ENCODE data around the gene SSR4.
"Not testable (repeated sequence)": the region's sequence is repeated elsewhere in the genome, so short reads cannot be mapped to it uniquely, and the experiment has no call there.

Gene SSR4

DNA sequence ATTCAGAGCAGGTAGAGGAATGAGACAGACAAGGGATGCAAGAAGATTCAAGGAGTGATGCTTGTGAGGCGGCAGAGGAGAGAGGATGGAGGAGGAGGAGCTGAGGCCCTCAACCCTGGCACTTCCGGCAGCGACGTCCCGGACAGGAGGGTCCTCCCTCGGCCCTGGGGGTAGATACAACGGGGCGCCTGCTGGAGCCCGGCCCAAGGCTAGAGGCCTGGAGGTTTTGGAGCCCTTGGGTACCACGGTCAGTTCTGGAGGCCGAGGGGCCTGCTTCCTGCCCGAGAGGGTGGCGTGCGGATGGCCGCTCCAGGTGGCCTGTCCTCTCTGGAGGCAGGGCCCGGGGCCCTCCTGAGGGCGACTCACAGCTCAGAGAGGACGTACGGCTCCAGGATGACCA is 13.5 kb downstream of the SSR4 start:
- no peak for DNase-seq

DNA sequence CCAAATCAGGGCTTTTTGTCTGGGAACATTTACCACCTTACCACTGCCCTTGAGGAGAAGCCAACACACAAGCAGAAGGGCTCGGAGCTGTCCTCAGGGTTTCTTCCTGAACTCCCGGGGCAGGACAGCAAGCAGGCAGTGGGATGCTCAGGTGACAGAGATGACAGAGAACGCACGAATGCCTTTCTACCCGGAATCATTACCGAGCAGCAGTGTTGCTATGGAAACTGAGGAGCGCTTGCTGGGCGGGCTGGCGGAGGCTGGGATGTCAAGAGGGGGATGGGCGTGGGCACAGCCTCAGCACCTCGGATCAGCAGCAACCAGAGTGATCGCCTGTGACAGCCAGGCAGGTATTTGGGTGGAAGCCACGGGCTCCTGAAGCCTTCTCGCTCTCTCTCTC is 17.8 kb downstream of the SSR4 start:
- DNase-seq = no peak

DNA sequence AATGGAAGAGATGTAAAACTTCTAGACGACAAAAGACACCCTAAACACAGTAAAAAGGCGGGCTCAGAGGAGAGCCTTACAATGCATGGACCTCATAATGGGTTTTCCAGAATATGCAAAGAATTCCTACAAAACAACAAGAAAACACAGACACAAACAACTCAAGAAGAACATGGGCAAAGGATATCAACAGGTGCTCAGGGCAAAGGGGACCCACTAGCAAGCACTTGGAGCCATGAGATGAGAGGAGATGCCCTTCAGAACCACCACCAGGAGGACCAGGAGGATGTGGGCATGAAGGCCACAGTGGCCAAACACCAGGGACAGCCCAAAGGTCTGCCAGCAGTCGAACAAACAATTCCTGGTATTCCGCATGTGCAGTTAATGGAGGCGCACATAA is 18.7 kb downstream of the SSR4 start:
- DNase-seq = no peak

DNA sequence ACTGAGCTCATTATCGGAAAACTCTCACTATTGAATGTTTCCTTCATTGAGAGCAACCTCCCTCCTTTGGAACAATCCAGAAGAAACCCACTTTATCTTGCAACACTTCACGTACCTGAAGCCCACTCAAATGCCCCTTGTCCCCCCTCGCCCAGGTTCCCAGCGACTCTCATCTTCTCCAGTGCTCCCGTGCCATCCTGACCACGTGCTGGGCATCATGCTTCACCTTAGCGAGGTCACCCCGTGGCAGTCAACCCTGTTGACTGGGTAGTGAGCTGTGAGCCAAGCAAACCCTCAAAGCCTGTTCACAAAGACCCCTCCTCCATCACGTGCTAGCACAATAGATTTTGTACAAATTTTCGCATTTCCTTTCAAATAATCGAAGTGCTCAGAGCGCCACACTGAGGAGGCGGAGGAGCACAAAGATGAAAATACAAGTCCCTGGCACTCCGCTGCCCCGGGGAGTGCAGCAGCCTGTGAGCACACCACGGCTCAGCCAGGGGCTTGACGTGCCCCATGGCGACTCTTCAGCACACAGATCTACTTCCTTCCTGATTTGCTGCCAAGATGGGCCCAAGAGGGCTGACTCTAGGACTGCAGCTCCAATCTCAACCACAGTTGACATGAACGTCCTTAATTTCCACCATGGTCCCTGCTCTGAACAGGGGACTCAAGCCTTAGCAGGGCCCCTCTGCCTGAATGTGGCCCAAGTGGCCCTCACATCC is 20.3 kb downstream of the SSR4 start:
- DNase-seq = no peak

DNA sequence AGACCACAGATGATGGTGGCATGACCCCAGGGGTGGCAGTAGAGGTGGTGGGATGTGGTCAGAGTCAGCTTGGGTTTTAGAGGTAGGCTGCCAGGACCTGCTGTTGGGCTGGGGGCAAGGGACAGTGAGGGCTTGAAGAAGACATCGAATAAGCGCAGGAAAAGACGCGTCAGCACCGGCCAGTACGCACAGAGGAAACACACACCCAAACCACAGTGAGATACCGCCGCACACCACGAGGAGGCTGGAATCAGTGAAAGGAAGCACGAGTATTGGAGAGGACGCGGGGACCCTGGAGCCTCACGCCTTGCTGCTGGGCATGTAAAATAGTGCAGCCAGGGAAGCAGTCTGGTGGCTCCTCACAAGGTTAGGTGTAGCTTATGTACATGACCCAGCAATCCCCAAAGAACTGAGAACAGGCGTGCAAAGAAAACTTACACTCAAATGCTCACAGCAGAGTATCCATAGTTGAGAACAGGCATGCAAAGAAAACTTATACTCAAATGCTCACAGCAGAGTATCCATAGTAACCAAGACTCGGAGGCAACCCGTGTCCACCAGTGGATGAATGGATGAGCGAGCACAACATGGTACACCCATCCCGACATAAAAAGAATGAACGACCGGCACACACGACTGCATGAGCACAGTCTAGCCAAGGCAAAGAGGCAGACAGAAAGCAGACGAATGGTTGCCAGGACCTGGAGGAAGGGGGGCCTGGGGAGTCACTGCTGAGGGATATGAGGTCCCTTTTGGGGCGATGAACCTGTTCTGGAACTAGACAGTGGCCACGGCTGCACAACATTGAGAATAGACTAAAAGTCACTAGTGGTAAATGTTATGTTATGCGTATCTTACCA is 22.6 kb downstream of the SSR4 start:
- no peak for DNase-seq

DNA sequence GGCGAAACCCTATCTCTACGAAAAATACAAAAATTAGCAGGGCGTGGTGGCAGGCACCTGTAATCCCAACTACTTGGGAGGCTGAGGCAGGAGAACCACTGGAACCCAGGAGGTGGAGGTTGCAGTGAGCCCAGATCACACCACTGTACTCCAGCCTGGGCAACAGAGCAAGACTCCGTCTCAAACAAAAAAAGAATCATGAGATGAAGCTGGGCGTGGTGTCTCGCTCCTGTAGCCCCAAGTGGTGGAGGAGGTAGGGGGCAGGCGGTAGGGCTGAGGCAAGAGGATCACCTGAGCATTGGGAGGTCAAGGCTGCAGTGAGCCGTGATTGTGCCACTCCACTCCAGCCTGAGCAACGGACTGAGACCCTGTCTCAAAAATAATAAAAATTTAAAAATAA is 23.6 kb downstream of the SSR4 start:
- not testable (repeated sequence) for DNase-seq

DNA sequence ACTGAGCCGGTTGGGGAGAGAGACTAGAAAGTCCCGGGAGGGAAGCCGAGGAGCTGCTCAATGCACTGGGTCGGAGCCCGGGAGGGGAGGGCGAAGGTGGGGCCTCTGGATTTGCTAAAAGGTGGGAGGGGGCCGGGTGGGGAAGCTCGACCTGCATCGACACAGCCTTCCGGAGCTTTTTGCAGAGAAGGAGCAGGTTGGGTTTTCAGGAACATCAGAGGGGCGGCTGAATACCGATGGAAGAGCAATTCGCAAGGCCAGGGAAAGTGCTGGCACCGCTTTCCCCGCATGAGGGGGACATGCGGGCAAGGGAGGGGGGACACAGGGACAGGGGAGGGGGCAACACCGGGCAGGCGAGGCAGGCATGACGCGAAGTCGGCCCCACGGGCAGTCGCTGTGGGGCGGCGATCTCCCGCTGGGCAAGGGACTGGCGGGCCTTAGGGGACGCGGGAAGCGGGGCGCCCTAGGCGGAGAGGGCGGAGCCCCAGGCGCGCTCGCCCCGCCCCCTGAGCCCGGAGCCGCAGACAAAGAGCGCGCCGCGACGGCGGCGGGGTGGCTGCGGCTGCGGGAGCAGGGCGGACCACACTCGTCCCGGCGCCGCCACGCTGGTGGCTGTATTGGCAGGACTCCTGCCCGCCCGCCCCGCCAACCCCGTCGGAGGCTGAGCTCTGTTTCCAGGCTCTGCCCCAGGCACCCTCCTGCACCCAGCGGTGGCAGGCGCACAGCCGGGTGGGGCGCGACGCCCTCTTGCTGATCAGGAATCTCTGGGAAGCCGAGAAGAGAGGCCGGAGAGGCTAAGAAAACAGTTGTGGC is 24.3 kb downstream of the SSR4 start:
- no peak for DNase-seq

DNA sequence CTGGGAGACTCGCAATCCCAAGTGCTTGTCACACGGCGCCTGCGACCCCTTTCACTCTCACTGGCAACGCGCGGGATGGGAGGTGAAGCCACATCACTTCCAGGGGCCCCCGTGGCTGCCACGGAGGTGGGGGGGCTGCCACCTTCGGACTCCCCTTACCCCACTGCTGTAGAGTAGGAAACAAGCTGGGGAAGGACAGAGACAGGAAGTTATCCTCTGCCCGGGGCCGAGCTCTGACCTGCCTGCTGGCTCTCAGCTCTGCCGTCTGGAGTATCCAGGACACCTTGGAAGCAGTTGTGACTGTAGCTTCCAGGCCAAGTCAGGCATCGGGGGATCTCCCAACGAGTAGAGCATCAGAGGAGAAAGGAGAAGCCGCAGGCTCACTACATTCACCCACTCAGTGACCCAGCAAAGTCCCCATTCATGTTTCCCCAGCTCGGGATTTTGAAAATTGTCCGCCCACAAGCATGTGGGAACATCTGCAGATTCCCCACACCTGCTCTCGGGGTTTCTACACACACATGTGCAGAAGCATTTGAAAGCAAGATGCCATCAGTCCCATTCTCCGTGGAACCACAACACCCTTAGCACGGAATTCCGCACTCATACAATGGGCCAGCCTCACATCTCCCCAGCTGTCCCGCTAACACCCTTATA is 25.0 kb downstream of the SSR4 start:
- no peak for DNase-seq

DNA sequence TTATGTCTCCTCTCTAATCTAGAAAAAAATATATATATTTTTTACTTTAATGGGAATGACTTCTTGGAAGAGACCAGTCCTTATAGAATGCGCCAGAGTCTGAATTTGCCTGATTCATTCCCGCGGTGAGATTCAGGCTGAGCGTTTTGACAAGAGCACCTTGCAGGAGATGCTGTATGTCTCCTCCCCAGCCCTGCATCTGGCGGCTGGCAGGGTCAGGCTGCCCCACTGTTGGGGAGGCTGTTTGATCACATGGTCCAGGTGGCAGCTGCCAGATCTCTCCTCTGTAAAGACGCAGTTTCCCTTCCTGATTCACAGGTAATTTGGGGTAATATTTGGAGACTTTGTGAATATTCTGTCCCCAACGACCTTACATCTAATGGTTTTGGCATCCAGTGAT is 26.1 kb downstream of the SSR4 start:
- DNase-seq = no peak

DNA sequence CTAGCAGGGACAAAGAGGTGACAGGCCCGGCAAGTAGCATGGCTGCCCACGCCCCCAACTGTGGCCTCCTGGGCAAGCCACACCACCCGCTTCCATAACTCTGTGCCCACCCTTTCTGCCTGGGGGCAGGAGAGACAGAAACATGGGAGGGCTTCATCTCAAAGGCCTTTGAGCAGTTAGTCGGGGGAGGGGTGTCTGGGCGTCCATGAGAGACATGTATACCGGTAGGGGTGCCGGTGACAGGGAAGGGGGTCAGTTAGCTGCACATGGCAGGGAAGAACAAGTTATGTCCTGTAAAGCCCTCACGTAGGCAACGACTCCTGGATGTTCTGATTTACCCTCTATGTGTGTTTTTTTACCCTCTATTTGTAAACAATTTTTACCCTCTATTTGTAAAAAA is 26.6 kb downstream of the SSR4 start:
- no peak for DNase-seq

DNA sequence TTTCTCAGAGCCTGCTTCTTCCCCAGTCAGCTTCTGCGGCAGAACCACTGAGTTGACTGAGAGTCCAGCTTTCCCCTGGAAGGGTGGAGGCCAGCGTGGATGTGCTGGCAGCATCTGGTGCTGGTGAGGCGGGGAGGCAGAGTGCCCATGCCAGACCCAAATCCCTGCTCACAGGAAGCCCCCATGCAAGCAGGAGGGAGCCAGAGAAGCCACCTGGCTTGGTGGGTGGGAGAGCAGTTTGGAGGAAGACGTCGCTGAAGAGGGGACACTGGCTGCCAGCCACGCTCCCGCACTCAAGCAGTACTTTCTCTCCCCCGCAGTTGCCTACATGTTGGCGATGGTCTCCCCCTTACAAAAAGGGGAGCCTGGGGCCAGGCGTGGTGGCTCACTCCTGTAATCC is 29.9 kb downstream of the SSR4 start:
- DNase-seq = no peak

DNA sequence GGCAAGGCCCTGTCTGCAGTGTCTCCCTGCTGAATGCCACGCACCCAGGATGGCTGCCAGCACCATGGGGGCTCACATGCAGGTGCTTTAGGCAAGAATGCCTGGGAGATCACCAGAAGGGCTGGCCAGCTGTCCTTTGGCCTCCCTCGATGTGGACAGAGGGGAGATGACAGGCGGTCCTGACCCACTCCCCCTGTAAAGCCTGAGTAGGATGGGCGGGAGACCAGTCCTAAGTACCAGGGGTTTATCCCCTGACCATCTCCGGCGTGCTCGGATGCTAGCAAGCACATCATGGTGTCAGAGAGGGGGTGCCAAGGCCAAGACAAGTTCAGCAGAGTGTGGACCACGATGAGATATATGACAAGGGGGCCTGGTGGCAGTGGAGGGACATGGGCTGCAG is 30.6 kb downstream of the SSR4 start:
- no peak for DNase-seq

DNA sequence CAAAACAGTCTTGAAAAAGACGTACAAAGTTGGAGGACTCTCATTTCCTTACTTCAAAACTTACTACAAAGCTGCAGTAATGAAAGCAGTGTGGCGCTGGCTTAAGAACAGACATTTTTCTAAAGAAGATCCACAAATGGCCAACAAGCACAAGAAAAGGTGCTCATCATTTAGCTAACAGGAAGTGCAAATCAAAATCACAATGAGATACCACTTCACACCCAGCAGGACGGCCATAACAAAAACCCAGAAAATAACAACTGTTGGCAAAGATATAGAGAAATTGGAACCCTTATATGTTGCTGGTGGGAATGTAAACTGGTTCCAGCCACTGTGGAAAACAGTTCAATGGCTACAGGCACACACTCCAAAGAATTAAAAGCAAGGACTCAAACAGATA is 32.5 kb downstream of the SSR4 start:
- DNase-seq = no peak

DNA sequence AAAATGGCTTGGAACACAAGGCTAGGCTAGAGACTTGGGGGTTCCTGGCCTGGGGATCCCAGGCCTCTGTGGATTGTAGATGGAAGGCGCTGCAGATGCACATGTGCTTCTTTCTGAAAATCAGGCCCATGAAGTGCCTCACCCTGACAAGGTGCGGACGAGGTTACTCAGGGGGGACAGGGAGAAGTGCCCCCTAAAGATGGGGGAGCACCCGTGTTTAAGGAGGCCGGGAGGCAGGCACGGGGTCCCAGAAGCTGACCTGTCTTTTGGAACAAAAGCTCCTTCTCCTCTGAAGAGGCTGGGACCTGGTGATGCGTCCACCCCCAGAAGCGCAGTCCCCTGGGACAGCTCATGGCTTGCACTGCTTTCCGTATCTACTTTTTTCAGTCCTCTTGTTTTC is 33.4 kb downstream of the SSR4 start:
- no peak for DNase-seq

DNA sequence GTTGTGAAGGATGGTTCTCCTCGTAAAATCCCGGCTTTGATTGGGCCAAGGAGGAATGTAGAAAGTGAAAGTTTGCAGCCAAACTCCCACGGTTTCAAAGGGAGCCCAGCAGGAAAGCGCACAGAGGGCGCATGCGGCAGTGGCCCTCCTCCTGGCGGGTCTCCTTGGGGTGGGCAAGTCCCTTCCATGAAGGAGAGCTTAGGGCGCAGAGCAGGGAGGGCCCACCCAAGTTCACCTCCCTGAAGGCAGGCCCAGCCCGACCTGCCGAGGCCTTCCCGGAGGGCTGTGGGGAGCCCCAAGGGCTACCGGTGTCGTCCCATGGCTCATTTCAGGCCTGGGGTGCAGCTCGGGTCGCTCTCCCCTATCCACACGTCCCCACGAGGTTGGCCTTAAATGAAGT is 33.8 kb downstream of the SSR4 start:
- DNase-seq = no peak

DNA sequence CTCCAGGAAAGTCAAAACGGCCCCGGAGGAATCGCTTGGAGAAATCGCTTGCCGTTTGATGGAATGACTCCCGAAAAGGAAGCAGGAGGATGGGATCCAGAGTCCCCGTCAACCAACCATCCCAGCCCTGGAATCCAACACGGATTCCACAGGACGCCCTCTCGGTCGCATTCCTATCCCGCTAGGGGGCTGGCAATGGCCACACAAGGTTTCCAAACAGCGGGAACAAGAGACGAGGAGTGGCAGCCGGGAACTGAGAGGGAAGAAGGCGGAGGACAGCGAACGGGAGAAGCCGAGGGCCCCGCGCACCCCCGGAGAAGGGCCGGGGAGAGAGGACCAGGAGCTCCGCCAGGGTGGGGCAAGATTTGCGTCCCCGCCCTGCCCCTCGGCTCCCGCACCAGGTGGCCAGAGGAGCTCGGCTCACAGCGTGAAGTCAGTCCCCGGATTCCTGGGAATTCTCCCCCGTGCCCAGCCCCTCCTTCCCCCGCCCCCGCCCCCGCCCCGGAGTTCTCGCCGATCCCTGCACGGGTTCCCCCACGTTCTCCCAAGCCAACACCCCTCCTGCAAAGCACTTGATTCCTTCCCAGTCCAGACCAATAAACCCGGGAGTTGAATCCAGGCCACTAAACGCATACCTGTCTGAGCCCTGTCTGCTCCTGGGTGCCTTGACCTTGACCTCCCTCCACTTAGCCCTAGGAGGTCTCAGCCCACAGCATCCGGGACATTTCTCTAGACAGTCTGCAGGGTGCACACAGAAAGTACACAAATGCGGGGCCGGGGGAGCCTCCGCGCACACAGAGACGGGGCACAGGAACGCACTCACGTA is 34.5 kb downstream of the SSR4 start:
- no peak for DNase-seq

DNA sequence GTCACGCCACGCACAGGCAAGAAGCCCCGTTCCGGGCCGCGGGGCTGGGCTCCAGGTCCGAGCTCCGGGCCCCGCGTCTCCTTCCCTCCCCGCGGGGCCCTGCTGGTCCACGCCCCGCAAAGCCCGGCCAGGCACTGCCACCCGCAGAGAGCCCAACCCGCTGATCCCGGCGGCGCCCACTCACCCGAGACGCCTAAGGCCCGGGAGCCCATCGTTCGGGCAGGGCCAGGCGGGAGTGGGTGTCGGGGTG is 35.0 kb downstream of the SSR4 start:
- no peak for DNase-seq

DNA sequence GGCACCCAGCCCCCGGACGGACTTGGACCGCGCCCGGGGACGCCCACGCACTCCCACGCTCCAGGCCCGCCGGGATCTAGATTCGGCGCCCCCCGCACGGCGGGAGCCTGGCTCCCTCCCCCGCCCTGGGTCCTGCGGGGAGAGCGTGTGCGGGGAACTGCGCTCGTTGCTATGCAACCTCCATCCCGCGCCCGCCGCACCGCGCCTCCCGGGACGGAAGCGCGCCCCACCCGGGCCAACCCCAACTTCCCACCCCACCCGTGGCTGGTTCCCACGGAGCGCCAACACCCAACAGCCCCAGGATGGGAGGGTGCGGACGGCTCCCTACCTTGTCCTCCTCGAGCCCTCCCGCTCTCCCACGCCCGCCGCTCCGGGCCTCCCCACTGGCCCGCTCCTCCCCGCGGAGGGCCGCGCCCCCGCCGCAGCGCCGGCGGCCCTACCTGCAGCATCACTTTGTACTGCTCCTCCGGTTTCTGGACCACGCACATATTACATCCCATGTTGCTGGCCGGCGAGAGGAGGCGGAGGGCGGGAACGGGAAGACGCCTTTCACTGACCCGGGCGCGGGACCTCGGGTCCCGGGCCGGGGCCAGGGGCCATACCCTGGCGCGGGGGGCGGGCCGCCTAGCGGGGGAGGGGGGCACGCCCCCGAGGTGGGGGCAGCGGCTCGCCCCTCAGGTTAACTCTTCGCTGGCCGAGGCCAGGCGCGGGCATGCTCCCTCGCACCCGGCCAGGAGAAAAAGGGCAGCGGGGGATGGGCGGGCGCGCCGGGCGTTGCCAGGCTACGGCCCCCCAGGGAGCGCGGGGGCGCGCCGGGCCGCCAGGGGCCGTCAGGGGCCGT is 35.6 kb downstream of the SSR4 start, which contains the start of gene PDZD4:
Gene PDZD4 (minus strand): TSS at position 746 of the 841 bp plus-strand sequence. CDS start 246 bp downstream, at position 500.
- DNase-seq = no peak

DNA sequence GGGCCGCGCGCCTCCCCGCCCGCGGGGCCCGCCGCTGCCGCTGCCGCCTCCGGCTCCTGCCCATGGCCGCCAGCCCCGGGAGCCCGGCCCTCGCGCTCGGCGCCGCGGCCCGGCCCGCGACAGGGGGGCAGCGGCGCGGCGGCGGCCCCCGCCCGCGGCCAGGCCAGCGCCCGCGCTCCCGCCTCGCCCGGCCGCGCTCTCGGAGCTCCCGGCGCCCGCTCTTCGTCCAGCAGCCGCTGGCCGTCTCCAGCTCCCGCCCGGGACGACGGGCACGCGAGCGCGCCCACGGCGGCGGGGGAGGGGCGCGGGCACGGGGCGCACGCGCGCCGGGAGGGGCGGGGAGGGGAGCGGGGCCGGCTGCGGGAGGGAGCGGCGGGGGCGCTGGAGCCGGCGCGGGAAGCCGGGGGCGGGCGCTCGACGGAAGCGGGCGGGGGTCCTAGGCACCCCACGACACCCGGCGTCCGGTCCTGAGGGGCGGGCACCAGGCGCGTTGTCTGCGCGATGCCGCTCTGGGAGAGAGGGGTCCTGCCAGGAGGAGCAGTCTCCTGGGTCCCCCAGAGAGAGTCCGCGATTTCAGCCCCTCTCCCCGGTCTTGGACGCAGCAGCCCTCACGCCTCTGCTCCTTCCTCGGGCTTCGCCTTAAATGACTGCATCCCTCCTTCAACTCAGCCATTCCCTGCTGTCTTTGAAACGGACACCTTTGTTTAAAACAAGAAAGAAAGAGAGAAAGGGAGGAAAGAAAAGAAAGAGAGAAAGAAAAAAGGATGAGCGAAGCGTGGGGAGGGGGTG is 36.4 kb downstream of the SSR4 start:
- DNase-seq = no peak

DNA sequence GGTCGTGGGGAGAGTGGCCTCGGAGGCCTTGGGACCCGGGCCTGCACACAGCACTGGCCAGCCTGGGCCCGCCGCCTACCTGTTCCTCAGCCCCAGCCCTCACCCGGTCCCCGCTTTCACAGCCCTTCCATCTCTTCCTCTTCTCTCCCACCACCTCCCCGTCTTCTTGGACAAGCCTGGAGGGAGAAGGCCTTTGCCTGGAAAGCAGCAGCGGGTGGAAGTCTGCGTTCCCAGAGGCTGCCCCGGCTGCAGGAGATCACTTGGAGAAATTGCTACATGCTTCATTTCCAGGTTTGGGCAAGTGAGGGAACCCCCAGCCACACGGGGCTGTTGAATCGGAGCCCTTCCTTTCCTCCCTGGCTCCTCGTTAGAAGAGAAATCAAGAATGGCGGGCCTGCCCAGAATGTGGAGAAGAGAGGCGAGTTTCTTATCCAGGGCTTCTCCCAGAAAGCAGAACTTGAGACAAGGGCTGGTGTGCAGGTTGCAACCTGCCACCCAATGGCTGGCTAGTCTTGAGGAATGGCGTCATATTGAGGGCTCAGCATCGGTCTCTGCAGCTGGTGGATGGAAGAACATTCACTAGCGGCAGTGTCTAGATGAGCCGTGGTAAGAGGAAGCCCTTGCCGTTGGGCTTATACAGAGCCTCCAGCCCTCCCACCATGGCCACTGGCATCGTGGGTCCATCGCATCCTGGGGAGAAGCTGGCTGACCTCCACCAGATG is 37.1 kb downstream of the SSR4 start:
- no peak for DNase-seq

All from amniotic stem cell (primary cell).